GM23338 (cell line): ENCODE measurements around the gene EPS8. TPM values are rescaled to one million over a fixed set of nuclear protein-coding genes. Genes with fewer than 3 reads are reported as not detected.

Source experiments
- ATAC-seq: fragments of 200-7000 bp; cut with Tn5 transposase; 3 replicates; pipeline ENCODE4 v1.9.1; 2020
- DNase-seq: peaks from one replicate; pipeline ENCODE4 v3.0.0-alpha.2; 2015; ENCODE audit warnings: low spot score
- H2AFZ ChIP-seq: fragments of 200-600 bp; sonication (generic); 2 replicates; pipeline ENCODE4 v1.8.0; 2016; ENCODE audit warnings: antibody characterized with exemption, mild to moderate bottlenecking, moderate library complexity
- H3F3A ChIP-seq: fragments of 200-600 bp; sonication (generic); replicated peaks from 2 replicates; pipeline ENCODE4 v1.8.0; 2017; ENCODE audit warnings: antibody characterized with exemption, mixed run types, low read depth
- H3K27ac ChIP-seq: fragments of 200-600 bp; sonication (generic); 2 replicates; pipeline ENCODE4 v1.6.1; 2016; ENCODE audit warnings: low read depth
- H3K27me3 ChIP-seq: fragments of 200-600 bp; sonication (generic); 2 replicates; pipeline ENCODE4 v1.8.0; 2016; ENCODE audit warnings: mild to moderate bottlenecking, mixed run types, moderate library complexity; ENCODE audit not compliant: insufficient read depth
- H3K36me3 ChIP-seq: fragments of 200-600 bp; sonication (generic); 2 replicates; pipeline ENCODE4 v1.8.0; 2016; ENCODE audit warnings: mild to moderate bottlenecking; ENCODE audit not compliant: insufficient read depth
- H3K4me1 ChIP-seq: fragments of 200-600 bp; sonication (generic); 2 replicates; pipeline ENCODE4 v1.8.0; 2016; ENCODE audit warnings: mild to moderate bottlenecking, moderate library complexity; ENCODE audit not compliant: insufficient read depth
- H3K4me2 ChIP-seq: fragments of 200-600 bp; sonication (generic); 2 replicates; pipeline ENCODE4 v1.7.1; 2017; ENCODE audit warnings: mixed run types
- H3K4me3 ChIP-seq: fragments of 200-600 bp; sonication (generic); 2 replicates; pipeline ENCODE4 v1.6.1; 2016; ENCODE audit warnings: mixed run types
- H3K79me2 ChIP-seq: fragments of 200-600 bp; sonication (generic); replicated peaks from 2 replicates; pipeline ENCODE4 v1.8.0; 2017; ENCODE audit warnings: mild to moderate bottlenecking; ENCODE audit not compliant: insufficient read depth
- H3K9me2 ChIP-seq: fragments of 200-600 bp; sonication (generic); 2 replicates; pipeline ENCODE4 v1.8.0; 2017; ENCODE audit not compliant: insufficient read depth
- H4K20me1 ChIP-seq: fragments of 200-600 bp; sonication (generic); replicated peaks from 2 replicates; pipeline ENCODE4 v1.8.0; 2017; ENCODE audit warnings: mild to moderate bottlenecking; ENCODE audit not compliant: insufficient read depth
- H3K27ac Mint-ChIP-seq: 2 replicates; pipeline ENCODE4 v1.8.0; 2020; ENCODE audit warnings: inconsistent platforms, mild to moderate bottlenecking, moderate library complexity, mixed read lengths
- H3K27me3 Mint-ChIP-seq: 3 replicates; pipeline ENCODE4 v1.8.0; 2022; ENCODE audit warnings: low read depth, mild to moderate bottlenecking, moderate library complexity, mixed read lengths, inconsistent platforms; ENCODE audit not compliant: insufficient read depth, poor library complexity
- H3K36me3 Mint-ChIP-seq: 3 replicates; pipeline ENCODE4 v1.8.0; 2021; ENCODE audit warnings: low read depth, mild to moderate bottlenecking, inconsistent platforms, moderate library complexity, mixed read lengths
- H3K4me1 Mint-ChIP-seq: 3 replicates; pipeline ENCODE4 v1.8.0; 2020; ENCODE audit warnings: mild to moderate bottlenecking, inconsistent platforms, mixed read lengths
- H3K4me3 Mint-ChIP-seq: 3 replicates; pipeline ENCODE4 v1.8.0; 2021; ENCODE audit warnings: moderate library complexity, mild to moderate bottlenecking, inconsistent platforms, mixed read lengths
- H3K9me3 Mint-ChIP-seq: 3 replicates; pipeline ENCODE4 v1.8.0; 2020; ENCODE audit warnings: moderate library complexity, mild to moderate bottlenecking, inconsistent platforms, mixed read lengths
- EZH2 ChIP-seq: fragments of 200-600 bp; sonication (generic); IDR thresholded peaks from one replicate; pipeline ENCODE4 v1.8.0; 2017; ENCODE audit warnings: antibody characterized with exemption, mild to moderate bottlenecking, low read depth; ENCODE audit not compliant: unreplicated experiment
- EZH2phosphoT487 ChIP-seq: fragments of 200-600 bp; sonication (generic); IDR thresholded peaks from one replicate; pipeline ENCODE4 v1.8.1; 2018; ENCODE audit warnings: antibody characterized with exemption; ENCODE audit not compliant: unreplicated experiment
- POLR2AphosphoS5 ChIP-seq: IDR thresholded peaks from 2 replicates; pipeline ENCODE4 v1.6.1; 2016; ENCODE audit warnings: antibody characterized with exemption, low read depth
- STAT1 ChIP-seq: IDR thresholded peaks from one replicate; pipeline ENCODE4 v1.6.1; 2016; ENCODE audit warnings: antibody characterized with exemption; ENCODE audit not compliant: unreplicated experiment
- ZNF114 ChIP-seq: fragments of 250-450 bp; sonication (Bioruptor Pico); IDR thresholded peaks from 2 replicates; pipeline ENCODE4 v1.5.0; 2020; ENCODE audit warnings: mild to moderate bottlenecking, moderate library complexity
- polyA plus RNA-seq: library from polyadenylated mRNA; unstranded; fragments of >200 nt; fragmentation: Nextera tagmentation; extraction: Ambion mirVana; gene quantifications from 2 replicates; pipeline ENCODE4 v1.2.1, GENCODE V29; 2016
- total RNA-seq: library from RNA; depleted of rRNA; stranded (reverse); fragments of >200 nt; shearing (Covaris generic); gene quantifications from 2 replicates; pipeline ENCODE4 v1.2.3, GENCODE V29; 2014
- TF ChIP-seq, protein P1 (sequence below): fragments of 250-450 bp; sonication (Bioruptor Pico); IDR thresholded peaks from 2 replicates; pipeline ENCODE4 v1.5.0; 2020; ENCODE audit warnings: mild to moderate bottlenecking, moderate library complexity
- TF ChIP-seq, protein P2 (sequence below): IDR thresholded peaks from one replicate; pipeline ENCODE4 v1.6.1; 2018; ENCODE audit warnings: antibody characterized with exemption; ENCODE audit not compliant: unreplicated experiment

EPS8 gene
- total and polyA plus RNA-seq, 2 experiments from 2014 or later = 3.5 to 5.4 TPM

DNA sequence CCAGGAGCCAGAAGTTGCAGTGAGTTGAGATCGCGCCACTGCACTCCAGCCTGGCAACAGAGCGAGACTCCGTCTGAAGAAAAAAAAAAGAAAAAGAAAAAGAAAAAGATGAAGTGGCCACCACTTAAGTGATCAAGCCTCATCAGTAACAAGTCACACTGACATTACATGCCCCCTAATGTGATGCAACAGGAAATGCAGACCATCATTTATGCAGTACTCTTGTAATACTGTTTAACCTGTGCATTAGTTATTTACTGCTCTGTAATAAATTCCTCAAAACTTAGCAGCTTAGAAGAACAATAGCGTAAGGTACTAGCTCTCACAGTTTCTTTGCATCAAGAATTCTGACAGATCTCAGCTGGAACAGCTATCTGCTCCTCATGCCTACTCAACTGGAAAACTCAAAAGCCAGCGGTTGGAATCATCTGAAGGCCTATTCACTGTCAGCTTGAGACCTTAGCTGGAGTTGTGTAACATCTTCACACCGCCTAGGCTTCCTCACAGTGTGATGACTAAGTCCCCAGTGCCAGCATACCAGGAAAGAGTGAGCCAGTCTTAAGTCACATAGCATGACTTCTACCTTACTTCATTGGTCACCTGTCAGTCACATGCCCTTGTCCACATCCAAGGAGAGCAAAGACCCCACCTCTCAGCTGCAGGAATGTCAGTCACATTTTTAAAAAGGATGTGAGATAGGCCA, 31.5 kb downstream of the EPS8 start (continued):
- TF ChIP-seq, protein P1, sequence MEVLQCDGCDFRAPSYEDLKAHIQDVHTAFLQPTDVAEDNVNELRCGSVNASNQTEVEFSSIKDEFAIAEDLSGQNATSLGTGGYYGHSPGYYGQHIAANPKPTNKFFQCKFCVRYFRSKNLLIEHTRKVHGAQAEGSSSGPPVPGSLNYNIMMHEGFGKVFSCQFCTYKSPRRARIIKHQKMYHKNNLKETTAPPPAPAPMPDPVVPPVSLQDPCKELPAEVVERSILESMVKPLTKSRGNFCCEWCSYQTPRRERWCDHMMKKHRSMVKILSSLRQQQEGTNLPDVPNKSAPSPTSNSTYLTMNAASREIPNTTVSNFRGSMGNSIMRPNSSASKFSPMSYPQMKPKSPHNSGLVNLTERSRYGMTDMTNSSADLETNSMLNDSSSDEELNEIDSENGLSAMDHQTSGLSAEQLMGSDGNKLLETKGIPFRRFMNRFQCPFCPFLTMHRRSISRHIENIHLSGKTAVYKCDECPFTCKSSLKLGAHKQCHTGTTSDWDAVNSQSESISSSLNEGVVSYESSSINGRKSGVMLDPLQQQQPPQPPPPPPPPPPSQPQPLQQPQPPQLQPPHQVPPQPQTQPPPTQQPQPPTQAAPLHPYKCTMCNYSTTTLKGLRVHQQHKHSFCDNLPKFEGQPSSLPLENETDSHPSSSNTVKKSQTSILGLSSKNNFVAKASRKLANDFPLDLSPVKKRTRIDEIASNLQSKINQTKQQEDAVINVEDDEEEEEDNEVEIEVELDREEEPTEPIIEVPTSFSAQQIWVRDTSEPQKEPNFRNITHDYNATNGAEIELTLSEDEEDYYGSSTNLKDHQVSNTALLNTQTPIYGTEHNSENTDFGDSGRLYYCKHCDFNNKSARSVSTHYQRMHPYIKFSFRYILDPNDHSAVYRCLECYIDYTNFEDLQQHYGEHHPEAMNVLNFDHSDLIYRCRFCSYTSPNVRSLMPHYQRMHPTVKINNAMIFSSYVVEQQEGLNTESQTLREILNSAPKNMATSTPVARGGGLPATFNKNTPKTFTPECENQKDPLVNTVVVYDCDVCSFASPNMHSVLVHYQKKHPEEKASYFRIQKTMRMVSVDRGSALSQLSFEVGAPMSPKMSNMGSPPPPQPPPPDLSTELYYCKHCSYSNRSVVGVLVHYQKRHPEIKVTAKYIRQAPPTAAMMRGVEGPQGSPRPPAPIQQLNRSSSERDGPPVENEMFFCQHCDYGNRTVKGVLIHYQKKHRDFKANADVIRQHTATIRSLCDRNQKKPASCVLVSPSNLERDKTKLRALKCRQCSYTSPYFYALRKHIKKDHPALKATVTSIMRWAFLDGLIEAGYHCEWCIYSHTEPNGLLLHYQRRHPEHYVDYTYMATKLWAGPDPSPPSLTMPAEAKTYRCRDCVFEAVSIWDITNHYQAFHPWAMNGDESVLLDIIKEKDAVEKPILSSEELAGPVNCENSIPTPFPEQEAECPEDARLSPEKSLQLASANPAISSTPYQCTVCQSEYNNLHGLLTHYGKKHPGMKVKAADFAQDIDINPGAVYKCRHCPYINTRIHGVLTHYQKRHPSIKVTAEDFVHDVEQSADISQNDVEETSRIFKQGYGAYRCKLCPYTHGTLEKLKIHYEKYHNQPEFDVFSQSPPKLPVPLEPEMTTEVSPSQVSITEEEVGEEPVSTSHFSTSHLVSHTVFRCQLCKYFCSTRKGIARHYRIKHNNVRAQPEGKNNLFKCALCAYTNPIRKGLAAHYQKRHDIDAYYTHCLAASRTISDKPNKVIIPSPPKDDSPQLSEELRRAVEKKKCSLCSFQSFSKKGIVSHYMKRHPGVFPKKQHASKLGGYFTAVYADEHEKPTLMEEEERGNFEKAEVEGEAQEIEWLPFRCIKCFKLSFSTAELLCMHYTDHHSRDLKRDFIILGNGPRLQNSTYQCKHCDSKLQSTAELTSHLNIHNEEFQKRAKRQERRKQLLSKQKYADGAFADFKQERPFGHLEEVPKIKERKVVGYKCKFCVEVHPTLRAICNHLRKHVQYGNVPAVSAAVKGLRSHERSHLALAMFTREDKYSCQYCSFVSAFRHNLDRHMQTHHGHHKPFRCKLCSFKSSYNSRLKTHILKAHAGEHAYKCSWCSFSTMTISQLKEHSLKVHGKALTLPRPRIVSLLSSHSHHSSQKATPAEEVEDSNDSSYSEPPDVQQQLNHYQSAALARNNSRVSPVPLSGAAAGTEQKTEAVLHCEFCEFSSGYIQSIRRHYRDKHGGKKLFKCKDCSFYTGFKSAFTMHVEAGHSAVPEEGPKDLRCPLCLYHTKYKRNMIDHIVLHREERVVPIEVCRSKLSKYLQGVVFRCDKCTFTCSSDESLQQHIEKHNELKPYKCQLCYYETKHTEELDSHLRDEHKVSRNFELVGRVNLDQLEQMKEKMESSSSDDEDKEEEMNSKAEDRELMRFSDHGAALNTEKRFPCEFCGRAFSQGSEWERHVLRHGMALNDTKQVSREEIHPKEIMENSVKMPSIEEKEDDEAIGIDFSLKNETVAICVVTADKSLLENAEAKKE = no peak
- no peak for TF ChIP-seq EZH2
- TF ChIP-seq POLR2AphosphoS5 = no peak
- TF ChIP-seq EZH2phosphoT487 = no peak

DNA sequence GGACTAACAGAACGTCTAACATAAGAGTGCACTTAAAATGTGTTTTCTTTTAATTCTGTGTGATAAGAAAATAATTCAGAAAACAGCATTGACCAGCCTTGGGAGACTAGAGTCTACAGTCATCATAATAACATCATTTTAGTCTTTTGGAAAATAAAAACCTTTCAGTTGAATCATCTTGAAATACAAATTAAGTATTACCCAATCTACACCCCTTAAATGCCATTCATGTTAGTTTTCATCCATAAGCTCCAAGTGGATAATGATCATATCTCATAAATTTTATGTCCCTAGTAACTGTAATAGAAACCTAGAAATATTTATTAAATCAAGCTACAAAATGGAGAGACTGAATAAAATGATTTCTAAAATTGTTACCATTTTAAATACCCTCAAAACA, 32.4 kb downstream of the EPS8 start:
- Mint-ChIP-seq H3K4me3 (no peak overlapping the region), H3K27ac (no peak overlapping the region), H3K36me3 (no peaks in the 10 kb centered on the region), H3K27me3 (no peaks in the 10 kb centered on the region), H3K4me1 (peaks cover 14% of the 10 kb centered on the region; the same call in 2 of the 3 replicates), H3K9me3 (no peaks in the 10 kb centered on the region)
- Histone ChIP-seq H3K27me3 (no peaks in the 10 kb centered on the region), H4K20me1 (no peaks in the 10 kb centered on the region), H3K27ac (no peak overlapping the region), H3K4me2 (no peak overlapping the region), H3K4me3 (no peak overlapping the region), H2AFZ (no peak overlapping the region), H3F3A (no peaks in the 10 kb centered on the region), H3K9me2 (no peaks in the 10 kb centered on the region), H3K36me3 (no peaks in the 10 kb centered on the region), H3K4me1 (peaks cover 4% of the 10 kb centered on the region; the same call in 1 of the 2 replicates), H3K79me2 (no peaks in the 10 kb centered on the region)
- DNase-seq (no peak), ATAC-seq (no peak)
- TF ChIP-seq EZH2 = no peak
- TF ChIP-seq, protein P2, sequence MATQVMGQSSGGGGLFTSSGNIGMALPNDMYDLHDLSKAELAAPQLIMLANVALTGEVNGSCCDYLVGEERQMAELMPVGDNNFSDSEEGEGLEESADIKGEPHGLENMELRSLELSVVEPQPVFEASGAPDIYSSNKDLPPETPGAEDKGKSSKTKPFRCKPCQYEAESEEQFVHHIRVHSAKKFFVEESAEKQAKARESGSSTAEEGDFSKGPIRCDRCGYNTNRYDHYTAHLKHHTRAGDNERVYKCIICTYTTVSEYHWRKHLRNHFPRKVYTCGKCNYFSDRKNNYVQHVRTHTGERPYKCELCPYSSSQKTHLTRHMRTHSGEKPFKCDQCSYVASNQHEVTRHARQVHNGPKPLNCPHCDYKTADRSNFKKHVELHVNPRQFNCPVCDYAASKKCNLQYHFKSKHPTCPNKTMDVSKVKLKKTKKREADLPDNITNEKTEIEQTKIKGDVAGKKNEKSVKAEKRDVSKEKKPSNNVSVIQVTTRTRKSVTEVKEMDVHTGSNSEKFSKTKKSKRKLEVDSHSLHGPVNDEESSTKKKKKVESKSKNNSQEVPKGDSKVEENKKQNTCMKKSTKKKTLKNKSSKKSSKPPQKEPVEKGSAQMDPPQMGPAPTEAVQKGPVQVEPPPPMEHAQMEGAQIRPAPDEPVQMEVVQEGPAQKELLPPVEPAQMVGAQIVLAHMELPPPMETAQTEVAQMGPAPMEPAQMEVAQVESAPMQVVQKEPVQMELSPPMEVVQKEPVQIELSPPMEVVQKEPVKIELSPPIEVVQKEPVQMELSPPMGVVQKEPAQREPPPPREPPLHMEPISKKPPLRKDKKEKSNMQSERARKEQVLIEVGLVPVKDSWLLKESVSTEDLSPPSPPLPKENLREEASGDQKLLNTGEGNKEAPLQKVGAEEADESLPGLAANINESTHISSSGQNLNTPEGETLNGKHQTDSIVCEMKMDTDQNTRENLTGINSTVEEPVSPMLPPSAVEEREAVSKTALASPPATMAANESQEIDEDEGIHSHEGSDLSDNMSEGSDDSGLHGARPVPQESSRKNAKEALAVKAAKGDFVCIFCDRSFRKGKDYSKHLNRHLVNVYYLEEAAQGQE = no peak
- TF ChIP-seq STAT1 = no peak
- no peak for TF ChIP-seq ZNF114 (CRISPR knock-in tag)
- no peak for TF ChIP-seq POLR2AphosphoS5
